CD14-positive monocyte (primary cell): Measurements from ENCODE around the gene PHF21B. TPM values are rescaled to one million over a fixed set of nuclear protein-coding genes. Genes with fewer than 3 reads are reported as not detected.

Experiments
- DNase-seq, 3 donors: peaks; one replicate each; pipeline ENCODE4 v3.0.0-alpha.2; 2011 to 2022
- H2AFZ ChIP-seq: 2 replicates; pipeline ENCODE4 v1.6.0; 2012; ENCODE audit warnings: mild to moderate bottlenecking, low read depth, low read length, inconsistent platforms; ENCODE audit not compliant: insufficient read depth, poor library complexity, severe bottlenecking
- H3K27ac ChIP-seq, 2 donors: 1 replicate in 1 of 2; 2 replicates in 1 of 2; pipeline ENCODE4 v1.5.1; 2012 to 2013; ENCODE audit warnings: low read length in 2 of 2, control low read depth in 1 of 2, inconsistent platforms in 1 of 2, low read depth in 1 of 2, mild to moderate bottlenecking in 1 of 2
- H3K27me3 ChIP-seq, 2 donors: one replicate each; pipeline versions ENCODE4 v1.6.0 to v1.6.1; 2011 to 2013; ENCODE audit warnings: low read length in 2 of 2; ENCODE audit not compliant: control insufficient read depth in 2 of 2, insufficient read depth in 2 of 2
- H3K36me3 ChIP-seq, 2 donors: replicated peaks in 1 of 2; 1 replicate in 1 of 2; 2 replicates in 1 of 2; pipeline versions ENCODE4 v1.5.1 to v1.6.1; 2012 to 2013; ENCODE audit warnings: low read length in 2 of 2, control low read depth in 1 of 2, inconsistent platforms in 1 of 2, mild to moderate bottlenecking in 1 of 2; ENCODE audit not compliant: insufficient read depth in 2 of 2, control insufficient read depth in 1 of 2
- H3K4me1 ChIP-seq, 2 donors: 1 replicate in 1 of 2; 2 replicates in 1 of 2; pipeline versions ENCODE4 v1.5.1 to v1.6.1; 2012 to 2013; ENCODE audit warnings: low read length in 2 of 2, control low read depth in 1 of 2, inconsistent platforms in 1 of 2, mild to moderate bottlenecking in 1 of 2, moderate library complexity in 1 of 2; ENCODE audit not compliant: insufficient read depth in 2 of 2, control insufficient read depth in 1 of 2
- H3K4me2 ChIP-seq: replicated peaks from 2 replicates; pipeline ENCODE3; 2012; ENCODE audit warnings: low read length, moderate library complexity, mild to moderate bottlenecking; ENCODE audit not compliant: poor library complexity, severe bottlenecking; ENCODE audit errors: extremely low read depth
- H3K4me3 ChIP-seq, 3 experiments: fragments of 200-600 bp in 1 of 3; sonication (generic) in 1 of 3; replicated peaks in 1 of 3; 1 replicate in 2 of 3; 2 replicates in 1 of 3; pipeline ENCODE4 v1.5.1; 2011 to 2013; ENCODE audit warnings: low read length in 3 of 3, mild to moderate bottlenecking in 3 of 3, control low read depth in 2 of 3, low read depth in 2 of 3, inconsistent platforms in 1 of 3, moderate library complexity in 1 of 3
- H3K79me2 ChIP-seq: 2 replicates; pipeline ENCODE4 v1.6.0; 2012; ENCODE audit warnings: mild to moderate bottlenecking, control low read depth, inconsistent platforms, low read length, moderate library complexity; ENCODE audit not compliant: insufficient read depth
- H3K9ac ChIP-seq: 2 replicates; pipeline ENCODE4 v1.6.0; 2017; ENCODE audit warnings: low read length, mild to moderate bottlenecking; ENCODE audit not compliant: insufficient read depth, poor library complexity, severe bottlenecking
- H3K9me3 ChIP-seq, 2 donors: replicated peaks in 1 of 2; 1 replicate in 1 of 2; 2 replicates in 1 of 2; pipeline versions ENCODE4 v1.5.1 to v1.6.1; 2012 to 2013; ENCODE audit warnings: low read length in 2 of 2, control low read depth in 1 of 2; ENCODE audit not compliant: control insufficient read depth in 1 of 2, insufficient read depth in 1 of 2
- H4K20me1 ChIP-seq: 2 replicates; pipeline ENCODE4 v1.6.0; 2012; ENCODE audit warnings: mild to moderate bottlenecking, low read length, control low read depth, moderate library complexity; ENCODE audit not compliant: insufficient read depth
- H3K27ac Mint-ChIP-seq, 7 donors: one replicate each; pipeline ENCODE4 v1.8.0; 2020; ENCODE audit warnings: mild to moderate bottlenecking in 7 of 7, mixed read lengths in 7 of 7, moderate library complexity in 6 of 7, inconsistent platforms in 2 of 7
- H3K27me3 Mint-ChIP-seq, 3 donors: one replicate each; pipeline ENCODE4 v1.8.0; 2021 to 2022; ENCODE audit warnings: low read depth in 3 of 3, mild to moderate bottlenecking in 3 of 3, mixed read lengths in 3 of 3, moderate library complexity in 3 of 3, inconsistent platforms in 1 of 3
- H3K36me3 Mint-ChIP-seq, 2 donors: one replicate each; pipeline ENCODE4 v1.8.0; 2020; ENCODE audit warnings: mixed read lengths in 2 of 2, inconsistent platforms in 1 of 2, mild to moderate bottlenecking in 1 of 2
- H3K4me1 Mint-ChIP-seq: one replicate; pipeline ENCODE4 v1.8.0; 2020; ENCODE audit warnings: mild to moderate bottlenecking, mixed read lengths
- H3K4me3 Mint-ChIP-seq, 2 donors: one replicate each; pipeline ENCODE4 v1.8.0; 2020; ENCODE audit warnings: mild to moderate bottlenecking in 2 of 2, mixed read lengths in 2 of 2, moderate library complexity in 1 of 2
- H3K9me3 Mint-ChIP-seq, 7 donors: one replicate each; pipeline ENCODE4 v1.8.0; 2020 to 2022; ENCODE audit warnings: mixed read lengths in 7 of 7, mild to moderate bottlenecking in 6 of 7, moderate library complexity in 6 of 7, inconsistent platforms in 2 of 7
- WGBS: methylation state at CpG from one replicate; pipeline ENCODE4 v1.1.5; 2013; ENCODE audit warnings: missing lambda C conversion rate; ENCODE audit not compliant: insufficient coverage; 5-methylcytosine and 5-hydroxymethylcytosine counted together
- intact Hi-C, 2 donors: fragments of 100-400 bp; cut with micrococcal nuclease; formaldehyde crosslinking; loops; one replicate each; pipeline versions ENCODE4 v1.15.0 to v1.15.1; 2023
- polyA plus RNA-seq, 3 donors: library from polyadenylated mRNA; depleted of rRNA in 1 of 3; unstranded in 2 of 3; stranded (reverse) in 1 of 3; fragments of 300-500 nt in 2 of 3; fragments of >200 nt in 1 of 3; fragmentation: Illumina TruSeq in 2 of 3; gene quantifications; 1 replicate in 2 of 3; 2 replicates in 1 of 3; pipeline ENCODE4 v1.2.3, GENCODE V29; 2012 to 2021
- TF ChIP-seq, protein P1 (sequence below): fragments of 200-600 bp; IDR thresholded peaks from one replicate; pipeline ENCODE4 v1.8.0; 2022; ENCODE audit warnings: antibody characterized with exemption, mild to moderate bottlenecking

PHF21B gene
- polyA plus RNA-seq, 3 donors: not detected

GRCh38 chr22:44937216-44937615 lies 72.6 kb downstream of the PHF21B start:
- intact Hi-C loops: no loop called here
- no peak for DNase-seq
- H3K27ac ChIP-seq: no peak overlapping the region
- Mint-ChIP-seq H3K36me3 (no peaks in the 10 kb centered on the region), H3K9me3 (peaks cover 0 to 3% (median 0%) of the 10 kb centered on the region in 7 donors), H3K4me3 (no peak overlapping the region), H3K27me3 (peaks cover 2 to 5% (median 3%) of the 10 kb centered on the region in 3 donors), H3K27ac (no peak overlapping the region), H3K4me1 (no peaks in the 10 kb centered on the region)
- TF ChIP-seq, protein P1, sequence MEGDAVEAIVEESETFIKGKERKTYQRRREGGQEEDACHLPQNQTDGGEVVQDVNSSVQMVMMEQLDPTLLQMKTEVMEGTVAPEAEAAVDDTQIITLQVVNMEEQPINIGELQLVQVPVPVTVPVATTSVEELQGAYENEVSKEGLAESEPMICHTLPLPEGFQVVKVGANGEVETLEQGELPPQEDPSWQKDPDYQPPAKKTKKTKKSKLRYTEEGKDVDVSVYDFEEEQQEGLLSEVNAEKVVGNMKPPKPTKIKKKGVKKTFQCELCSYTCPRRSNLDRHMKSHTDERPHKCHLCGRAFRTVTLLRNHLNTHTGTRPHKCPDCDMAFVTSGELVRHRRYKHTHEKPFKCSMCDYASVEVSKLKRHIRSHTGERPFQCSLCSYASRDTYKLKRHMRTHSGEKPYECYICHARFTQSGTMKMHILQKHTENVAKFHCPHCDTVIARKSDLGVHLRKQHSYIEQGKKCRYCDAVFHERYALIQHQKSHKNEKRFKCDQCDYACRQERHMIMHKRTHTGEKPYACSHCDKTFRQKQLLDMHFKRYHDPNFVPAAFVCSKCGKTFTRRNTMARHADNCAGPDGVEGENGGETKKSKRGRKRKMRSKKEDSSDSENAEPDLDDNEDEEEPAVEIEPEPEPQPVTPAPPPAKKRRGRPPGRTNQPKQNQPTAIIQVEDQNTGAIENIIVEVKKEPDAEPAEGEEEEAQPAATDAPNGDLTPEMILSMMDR: no peak
- no peak overlapping the region for H3K9ac ChIP-seq
- no peaks in the 10 kb centered on the region for H4K20me1 ChIP-seq
- H3K9me3 ChIP-seq: no peaks in the 10 kb centered on the region
- H3K4me1 ChIP-seq: no peaks in the 10 kb centered on the region
- H3K36me3 ChIP-seq: no peaks in the 10 kb centered on the region
- no peak overlapping the region for H2AFZ ChIP-seq
- H3K27me3 ChIP-seq: no peaks in the 10 kb centered on the region
- 86% methylated on average over 8 of the region's 8 CpGs for WGBS
- no peak overlapping the region for H3K4me2 ChIP-seq
- no peaks in the 10 kb centered on the region for H3K79me2 ChIP-seq
- no peak overlapping the region for H3K4me3 ChIP-seq

DNA sequence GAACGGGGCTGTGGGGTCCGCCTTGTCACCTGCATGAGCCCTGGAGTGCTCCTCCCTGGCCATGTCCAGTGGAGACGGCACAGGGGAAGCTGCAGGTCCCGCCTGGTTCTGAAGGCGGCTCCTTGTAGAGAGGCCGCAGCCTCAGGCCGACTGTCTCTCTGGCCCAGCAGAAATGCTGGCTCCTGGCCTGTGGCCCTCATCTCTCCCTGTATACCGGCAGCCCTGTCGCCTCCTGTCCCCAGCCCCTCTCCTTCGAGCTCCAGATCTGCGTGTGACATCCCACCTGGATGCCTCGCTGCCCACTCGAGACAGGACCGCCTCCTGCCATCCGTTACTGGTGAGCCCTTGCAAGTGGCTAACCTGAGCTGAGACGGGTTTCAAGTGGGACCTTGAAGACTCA lies 73.6 kb downstream of the PHF21B start:
- no peaks in the 10 kb centered on the region for H3K36me3 Mint-ChIP-seq
- Histone ChIP-seq H3K4me1 (no peaks in the 10 kb centered on the region), H3K9ac (no peak overlapping the region), H3K4me2 (no peak overlapping the region), H3K79me2 (no peaks in the 10 kb centered on the region), H3K4me3 (no peak overlapping the region), H3K9me3 (no peaks in the 10 kb centered on the region), H3K36me3 (no peaks in the 10 kb centered on the region), H4K20me1 (no peaks in the 10 kb centered on the region), H2AFZ (no peak overlapping the region), H3K27ac (no peak overlapping the region), H3K27me3 (no peaks in the 10 kb centered on the region)
- WGBS: 93% methylated on average over 13 of the region's 16 CpGs
- H3K4me3 Mint-ChIP-seq: no peak overlapping the region
- TF ChIP-seq, protein P1: no peak
- H3K27me3 Mint-ChIP-seq: peaks cover 3 to 5% (median 3%) of the 10 kb centered on the region in 3 donors
- H3K4me1 Mint-ChIP-seq: no peaks in the 10 kb centered on the region
- H3K9me3 Mint-ChIP-seq: peaks cover 0 to 3% (median 0%) of the 10 kb centered on the region in 7 donors
- no peak for DNase-seq
- H3K27ac Mint-ChIP-seq: no peak overlapping the region
- intact Hi-C loops: no loop called here
